Measurements from ENCODE around the gene SCRN1. TPM values are rescaled to one million over a fixed set of nuclear protein-coding genes. Genes with fewer than 3 reads are reported as not detected.
A peak's percentile ranks its signal among the peaks of the same experiment; 100 is the strongest.

Gene SCRN1
- 1 to 10 TPM; 2.0 to 2.5 TPM for total RNA-seq

GRCh38 chr7:29989257-29989995 lies at the start of gene SCRN1:
Gene SCRN1 (minus strand): TSS chr7:29989801. CDS start chr7:29969067, 20,734 bp downstream.
- H3K27ac Mint-ChIP-seq, result peak within 1 kb of the TSS; percentile 76
- peaks cover 57% of the 10 kb centered on the region for H3K27me3 Mint-ChIP-seq
- H3K4me3 Mint-ChIP-seq, result peak within 1 kb of the TSS; percentile 71
- peaks cover 11% of the 10 kb centered on the region for H3K4me1 Mint-ChIP-seq
- H3K9me3 Mint-ChIP-seq, result peaks cover 2% of the 10 kb centered on the region
- POLR2A ChIA-PET, result no interaction called here
- CTCF ChIA-PET, result no interaction called here
- peak; percentile 21 for DNase-seq
- H3K36me3 Mint-ChIP-seq (ENCODE audit: low read depth), result peaks cover 4% of the 10 kb centered on the region

GRCh38 chr7:30038196-30038980 lies 48.8 kb upstream of the SCRN1 start:
- POLR2A ChIA-PET, result interaction anchor here (1.4 kb wide), 1 partner anchor 11 kb away, joined by 7 read pairs; the partner anchor contains the start of gene PLEKHA8
- Mint-ChIP-seq H3K36me3 (ENCODE audit: low read depth) (no peaks in the 10 kb centered on the region), H3K27ac (no peak overlapping the region), H3K27me3 (no peaks in the 10 kb centered on the region), H3K4me1 (peaks cover 13% of the 10 kb centered on the region), H3K9me3 (no peaks in the 10 kb centered on the region), H3K4me3 (no peak overlapping the region)
- DNase-seq, result no peak
- CTCF ChIA-PET, result no interaction called here

- Mint-ChIP-seq H3K4me1 (peaks cover 10% of the 10 kb centered on the region), H3K4me3 (no peak overlapping the region), H3K27ac (no peak overlapping the region), H3K9me3 (no peaks in the 10 kb centered on the region), H3K27me3 (no peaks in the 10 kb centered on the region), H3K36me3 (ENCODE audit: low read depth) (no peaks in the 10 kb centered on the region)
- no peak for DNase-seq
- POLR2A ChIA-PET, result no interaction called here
- CTCF ChIA-PET, result interaction anchor here (1.2 to 1.5 kb wide), 2 partner anchors 25 to 83 kb away, joined by 3 to 7 read pairs; no protein-coding TSS in a partner anchor
These were observed 46.6 kb upstream of the SCRN1 start for GRCh38 chr7:30036220-30036619.

GRCh38 chr7:30034501-30034900 lies 44.9 kb upstream of the SCRN1 start:
- POLR2A ChIA-PET, result no interaction called here
- H3K27me3 Mint-ChIP-seq, result no peaks in the 10 kb centered on the region
- no peak overlapping the region for H3K27ac Mint-ChIP-seq
- no peaks in the 10 kb centered on the region for H3K36me3 Mint-ChIP-seq (ENCODE audit: low read depth)
- no peak for DNase-seq
- no peak overlapping the region for H3K4me3 Mint-ChIP-seq
- peaks cover 5% of the 10 kb centered on the region for H3K4me1 Mint-ChIP-seq
- H3K9me3 Mint-ChIP-seq, result no peaks in the 10 kb centered on the region
- CTCF ChIA-PET, result interaction anchor here (1.3 kb wide), 1 partner anchor 27 kb away, joined by 6 read pairs; no protein-coding TSS in a partner anchor

GRCh38 chr7:30032310-30033125 lies 42.9 kb upstream of the SCRN1 start:
- CTCF ChIA-PET, result interaction anchor here (1.2 kb wide), 1 partner anchor 111 kb away, joined by 3 read pairs; no protein-coding TSS in a partner anchor
- Mint-ChIP-seq H3K4me1 (peaks cover 8% of the 10 kb centered on the region), H3K36me3 (ENCODE audit: low read depth) (no peaks in the 10 kb centered on the region), H3K9me3 (no peaks in the 10 kb centered on the region), H3K27me3 (no peaks in the 10 kb centered on the region), H3K4me3 (no peak overlapping the region), H3K27ac (no peak overlapping the region)
- DNase-seq, result no peak
- POLR2A ChIA-PET, result no interaction called here

GRCh38 chr7:30029696-30030095 lies 40.1 kb upstream of the SCRN1 start:
- CTCF ChIA-PET, result interaction anchor here (1.6 to 3.9 kb wide), 3 partner anchors 11 to 44 kb away, joined by 6 to 24 read pairs (median 7); no protein-coding TSS in a partner anchor
- POLR2A ChIA-PET, result interaction anchor here (0.9 to 1.4 kb wide), 2 partner anchors 32 to 43 kb away, joined by 3 to 5 read pairs; no protein-coding TSS in a partner anchor
- no peaks in the 10 kb centered on the region for H3K36me3 Mint-ChIP-seq (ENCODE audit: low read depth)
- H3K27ac Mint-ChIP-seq, result no peak overlapping the region
- DNase-seq, result no peak
- no peaks in the 10 kb centered on the region for H3K9me3 Mint-ChIP-seq
- H3K4me3 Mint-ChIP-seq, result peak overlapping the region; percentile 82
- peaks cover 25% of the 10 kb centered on the region for H3K4me1 Mint-ChIP-seq
- no peaks in the 10 kb centered on the region for H3K27me3 Mint-ChIP-seq

GRCh38 chr7:30028749-30029635 lies 39.4 kb upstream of the SCRN1 start:
- Mint-ChIP-seq H3K27ac (peak overlapping the region; percentile 54), H3K9me3 (no peaks in the 10 kb centered on the region), H3K4me1 (peaks cover 28% of the 10 kb centered on the region), H3K36me3 (ENCODE audit: low read depth) (no peaks in the 10 kb centered on the region), H3K27me3 (no peaks in the 10 kb centered on the region), H3K4me3 (peak overlapping the region; percentile 82)
- ChIA-PET CTCF (interaction anchor here (0.8 to 3.9 kb wide), 4 partner anchors 11 to 293 kb away, joined by 3 to 24 read pairs (median 6); no protein-coding TSS in a partner anchor), POLR2A (interaction anchor here (0.9 to 1.4 kb wide), 4 partner anchors 32 to 293 kb away, joined by 3 to 5 read pairs (median 4); partner anchors contain the start of gene MTURN)
- DNase-seq, result no peak

- Mint-ChIP-seq H3K27me3 (no peaks in the 10 kb centered on the region), H3K4me1 (peaks cover 35% of the 10 kb centered on the region), H3K4me3 (peak within 1 kb of the TSS; percentile 82), H3K9me3 (no peaks in the 10 kb centered on the region), H3K36me3 (ENCODE audit: low read depth) (peaks cover 2% of the 10 kb centered on the region), H3K27ac (peak within 1 kb of the TSS; percentile 87)
- ChIA-PET POLR2A (interaction anchor here (1.0 to 1.9 kb wide), 4 partner anchors 11 to 294 kb away, joined by 3 to 7 read pairs (median 4); partner anchors contain the start of gene MTURN), CTCF (interaction anchor here (0.7 to 3.9 kb wide), 3 partner anchors 12 to 448 kb away, joined by 3 to 24 read pairs (median 6); no protein-coding TSS in a partner anchor)
- DNase-seq, result peak; percentile 91
These were observed 38.7 kb upstream of the SCRN1 start, which contains the start of gene PLEKHA8 for GRCh38 chr7:30028216-30028748. Gene PLEKHA8 (plus strand): TSS chr7:30028412. CDS start chr7:30028763, 351 bp downstream.

- ChIA-PET CTCF (interaction anchor here (0.7 to 3.9 kb wide), 3 partner anchors 34 to 449 kb away, joined by 3 to 24 read pairs (median 8); no protein-coding TSS in a partner anchor), POLR2A (interaction anchor here (1.2 to 1.9 kb wide), 4 partner anchors 11 to 295 kb away, joined by 3 to 7 read pairs (median 3); no protein-coding TSS in a partner anchor)
- no peaks in the 10 kb centered on the region for H3K9me3 Mint-ChIP-seq
- peak overlapping the region; percentile 87 for H3K27ac Mint-ChIP-seq
- peaks cover 38% of the 10 kb centered on the region for H3K4me1 Mint-ChIP-seq
- H3K27me3 Mint-ChIP-seq, result no peaks in the 10 kb centered on the region
- H3K36me3 Mint-ChIP-seq (ENCODE audit: low read depth), result peaks cover 2% of the 10 kb centered on the region
- H3K4me3 Mint-ChIP-seq, result peak overlapping the region; percentile 82
- no peak for DNase-seq
These were observed 38.2 kb upstream of the SCRN1 start for GRCh38 chr7:30027740-30028215.

- POLR2A ChIA-PET, result interaction anchor here (1.3 to 1.9 kb wide), 5 partner anchors 12 to 295 kb away, joined by 3 to 7 read pairs (median 4); no protein-coding TSS in a partner anchor
- no peaks in the 10 kb centered on the region for H3K27me3 Mint-ChIP-seq
- CTCF ChIA-PET, result interaction anchor here (1.6 kb wide), 1 partner anchor 35 kb away, joined by 8 read pairs; no protein-coding TSS in a partner anchor
- peaks cover 36% of the 10 kb centered on the region for H3K4me1 Mint-ChIP-seq
- H3K4me3 Mint-ChIP-seq, result peak overlapping the region; percentile 82
- peaks cover 2% of the 10 kb centered on the region for H3K36me3 Mint-ChIP-seq (ENCODE audit: low read depth)
- peak overlapping the region; percentile 87 for H3K27ac Mint-ChIP-seq
- no peaks in the 10 kb centered on the region for H3K9me3 Mint-ChIP-seq
- DNase-seq, result no peak
These were observed 37.5 kb upstream of the SCRN1 start for GRCh38 chr7:30027065-30027456.
